MM.1S (cell line): ENCODE data around the gene SPDEF.

ENCODE experiments used
- EZH2 ChIP-seq: fragments of 300-600 bp; sonication (generic); optimal IDR thresholded peaks from 2 replicates; pipeline ENCODE3; 2017; ENCODE audit warnings: low read depth, mild to moderate bottlenecking, antibody characterized with exemption, low read length, mixed read lengths
- EZH2phosphoT487 ChIP-seq: fragments of 300-600 bp; sonication (generic); IDR thresholded peaks from 2 replicates; pipeline ENCODE4 v1.6.1; 2018; ENCODE audit warnings: antibody characterized with exemption, low read length
- TF ChIP-seq, protein P1 (sequence below): fragments of 300-600 bp; sonication (generic); IDR thresholded peaks from 2 replicates; pipeline ENCODE4 v1.5.1; 2016; ENCODE audit warnings: antibody characterized with exemption, low read length, mixed read lengths

DNA sequence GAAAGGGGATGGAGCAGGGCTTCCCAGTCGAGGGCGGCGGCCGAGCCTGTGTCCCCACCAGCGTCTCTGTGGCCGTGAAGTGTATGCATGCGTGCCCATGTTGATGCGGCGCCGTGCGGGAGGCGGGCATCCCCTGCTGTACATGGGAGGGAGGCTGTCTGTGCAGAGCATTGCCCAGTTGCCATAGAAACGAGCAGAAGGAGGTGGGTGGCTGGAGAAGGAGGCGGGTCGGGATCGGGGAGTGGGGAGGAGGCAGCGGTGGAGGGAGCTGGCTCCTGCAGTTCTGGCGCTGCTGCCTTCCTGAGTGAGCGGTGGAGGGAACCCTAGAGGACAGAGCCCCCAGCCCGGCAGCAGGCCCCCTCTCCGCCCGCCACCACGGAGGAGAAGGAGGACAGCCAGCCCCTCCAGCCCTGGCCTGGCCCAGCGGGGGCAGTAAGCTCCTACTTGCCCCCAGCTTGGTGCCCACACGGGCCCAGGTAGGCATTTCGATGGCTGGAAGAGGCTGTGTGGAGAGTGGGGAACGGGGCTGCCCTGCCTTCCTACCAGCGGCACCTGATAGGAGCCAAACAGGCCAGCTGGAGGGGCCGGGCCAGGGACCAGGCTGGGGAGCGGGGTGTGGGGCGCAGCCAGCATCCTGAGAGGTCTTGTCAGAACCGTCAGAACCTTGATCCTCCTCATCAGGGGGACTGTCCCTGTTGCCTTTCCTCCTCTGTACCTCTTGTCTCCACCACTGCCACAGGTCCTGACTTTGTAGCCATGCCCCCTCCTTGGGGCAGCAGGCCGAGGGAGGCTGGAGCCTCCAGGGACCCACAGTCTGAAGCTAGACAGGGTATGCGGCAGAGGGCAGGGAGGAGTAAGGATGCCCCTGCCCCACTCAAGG, 41.3 kb downstream of the SPDEF start:
- TF ChIP-seq, protein P1, sequence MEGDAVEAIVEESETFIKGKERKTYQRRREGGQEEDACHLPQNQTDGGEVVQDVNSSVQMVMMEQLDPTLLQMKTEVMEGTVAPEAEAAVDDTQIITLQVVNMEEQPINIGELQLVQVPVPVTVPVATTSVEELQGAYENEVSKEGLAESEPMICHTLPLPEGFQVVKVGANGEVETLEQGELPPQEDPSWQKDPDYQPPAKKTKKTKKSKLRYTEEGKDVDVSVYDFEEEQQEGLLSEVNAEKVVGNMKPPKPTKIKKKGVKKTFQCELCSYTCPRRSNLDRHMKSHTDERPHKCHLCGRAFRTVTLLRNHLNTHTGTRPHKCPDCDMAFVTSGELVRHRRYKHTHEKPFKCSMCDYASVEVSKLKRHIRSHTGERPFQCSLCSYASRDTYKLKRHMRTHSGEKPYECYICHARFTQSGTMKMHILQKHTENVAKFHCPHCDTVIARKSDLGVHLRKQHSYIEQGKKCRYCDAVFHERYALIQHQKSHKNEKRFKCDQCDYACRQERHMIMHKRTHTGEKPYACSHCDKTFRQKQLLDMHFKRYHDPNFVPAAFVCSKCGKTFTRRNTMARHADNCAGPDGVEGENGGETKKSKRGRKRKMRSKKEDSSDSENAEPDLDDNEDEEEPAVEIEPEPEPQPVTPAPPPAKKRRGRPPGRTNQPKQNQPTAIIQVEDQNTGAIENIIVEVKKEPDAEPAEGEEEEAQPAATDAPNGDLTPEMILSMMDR: no peak
- TF ChIP-seq EZH2phosphoT487 (no peak), EZH2 (no peak)
